Thymus (tissue), 11 donors: ENCODE measurements around the gene C16orf46. TPM values are rescaled to one million over a fixed set of nuclear protein-coding genes. Genes with fewer than 3 reads are reported as not detected.

Experiments used
- DNase-seq, 9 donors: peaks; one replicate each; pipeline ENCODE4 v3.0.0-alpha.2; 2013; ENCODE audit warnings: low spot score in 9 of 9, low read depth in 6 of 9, missing footprints in 1 of 9
- H3K27ac ChIP-seq, 2 donors: one replicate each; pipeline ENCODE4 v1.5.1; 2013; ENCODE audit warnings: control low read depth in 1 of 2, low read depth in 1 of 2, low read length in 1 of 2, mild to moderate bottlenecking in 1 of 2, moderate library complexity in 1 of 2
- H3K27me3 ChIP-seq, 2 donors: one replicate each; pipeline ENCODE4 v1.5.1; 2013; ENCODE audit warnings: low read length in 1 of 2; ENCODE audit not compliant: control insufficient read depth in 2 of 2, insufficient read depth in 1 of 2
- H3K36me3 ChIP-seq, 2 donors: one replicate each; pipeline ENCODE4 v1.5.1; 2013; ENCODE audit warnings: low read length in 1 of 2, mild to moderate bottlenecking in 1 of 2, moderate library complexity in 1 of 2; ENCODE audit not compliant: control insufficient read depth in 2 of 2, insufficient read depth in 2 of 2
- H3K4me1 ChIP-seq, 2 donors: one replicate each; pipeline ENCODE4 v1.5.1; 2013; ENCODE audit warnings: low read length in 2 of 2; ENCODE audit not compliant: control insufficient read depth in 2 of 2, insufficient read depth in 2 of 2
- H3K4me3 ChIP-seq, 2 donors: one replicate each; pipeline ENCODE4 v1.5.1; 2013; ENCODE audit warnings: low read length in 2 of 2, control low read depth in 1 of 2, mild to moderate bottlenecking in 1 of 2
- H3K9me3 ChIP-seq, 2 donors: one replicate each; pipeline ENCODE4 v1.5.1; 2013; ENCODE audit warnings: low read length in 1 of 2, mild to moderate bottlenecking in 1 of 2; ENCODE audit not compliant: control insufficient read depth in 2 of 2, insufficient read depth in 1 of 2
- WGBS: extraction: QIAGEN DNeasy Blood & Tissue Kit; methylation state at CpG from one replicate; pipeline ENCODE4 v1.1.7; 2013; 5-methylcytosine and 5-hydroxymethylcytosine counted together
- polyA plus RNA-seq: library from polyadenylated mRNA; stranded (reverse); fragments of 200-250 nt; gene quantifications from one replicate; pipeline ENCODE4 v1.2.3, GENCODE V29; 2013
- total RNA-seq: library from RNA; stranded (reverse); fragments of 120-200 nt; gene quantifications from one replicate; pipeline ENCODE4 v1.2.4, GENCODE V29; 2013
- donor health status: healthy.

Gene C16orf46
- total and polyA plus RNA-seq, 2 donors, result 0.28 to 1.4 TPM

DNA sequence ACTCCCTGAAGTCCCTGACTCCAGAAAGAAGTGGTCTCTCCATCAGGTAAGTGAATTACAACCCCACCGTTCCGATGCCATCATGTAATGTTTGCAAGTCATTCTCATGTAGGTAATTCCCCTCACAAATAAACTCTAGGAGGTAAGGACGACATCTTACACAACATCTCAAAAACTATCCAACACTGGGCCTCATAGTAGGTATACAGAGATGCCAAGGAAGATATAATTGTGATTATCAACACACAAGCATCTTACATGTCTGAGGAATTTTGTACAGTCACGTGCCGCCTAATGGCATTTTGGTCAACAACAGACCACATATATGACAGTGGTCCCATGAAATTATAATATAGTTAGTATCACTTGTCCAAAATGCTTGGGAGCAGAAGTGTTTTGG lies 11.8 kb upstream of the C16orf46 start:
- Histone ChIP-seq H3K27ac (no peak overlapping the region), H3K4me3 (no peak overlapping the region), H3K4me1 (no peaks in the 10 kb centered on the region), H3K27me3 (no peaks in the 10 kb centered on the region), H3K36me3 (no peaks in the 10 kb centered on the region), H3K9me3 (no peaks in the 10 kb centered on the region)
- no peak for DNase-seq
- 98% methylated on average over 5 of the region's 5 CpGs for WGBS

DNA sequence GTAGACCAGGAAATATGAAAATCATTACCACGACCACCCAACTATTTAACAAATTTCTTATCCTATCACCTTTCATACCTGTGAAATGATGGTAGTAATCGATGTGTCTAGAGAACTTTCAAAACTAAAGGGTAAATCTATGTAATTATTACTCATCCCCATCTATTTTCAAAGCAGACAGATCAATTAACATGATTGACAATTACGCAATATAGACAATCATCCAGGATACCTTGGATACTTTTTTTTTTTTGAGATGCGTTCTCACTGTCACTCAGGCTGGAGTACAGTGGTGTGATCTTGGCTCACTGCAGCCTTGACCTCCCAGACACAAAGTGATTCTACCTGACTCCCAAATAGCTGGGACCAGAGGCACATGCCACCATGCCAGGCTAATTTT lies 4.0 kb upstream of the C16orf46 start:
- H3K9me3 ChIP-seq, result no peaks in the 10 kb centered on the region
- WGBS, result 96% methylated on average over 4 of the region's 4 CpGs
- peaks cover 3 to 11% of the 10 kb centered on the region in 2 donors for H3K4me1 ChIP-seq
- H3K4me3 ChIP-seq, result no peak overlapping the region
- H3K27me3 ChIP-seq, result no peaks in the 10 kb centered on the region
- DNase-seq, result no peak
- H3K36me3 ChIP-seq, result no peaks in the 10 kb centered on the region
- H3K27ac ChIP-seq, result no peak overlapping the region

DNA sequence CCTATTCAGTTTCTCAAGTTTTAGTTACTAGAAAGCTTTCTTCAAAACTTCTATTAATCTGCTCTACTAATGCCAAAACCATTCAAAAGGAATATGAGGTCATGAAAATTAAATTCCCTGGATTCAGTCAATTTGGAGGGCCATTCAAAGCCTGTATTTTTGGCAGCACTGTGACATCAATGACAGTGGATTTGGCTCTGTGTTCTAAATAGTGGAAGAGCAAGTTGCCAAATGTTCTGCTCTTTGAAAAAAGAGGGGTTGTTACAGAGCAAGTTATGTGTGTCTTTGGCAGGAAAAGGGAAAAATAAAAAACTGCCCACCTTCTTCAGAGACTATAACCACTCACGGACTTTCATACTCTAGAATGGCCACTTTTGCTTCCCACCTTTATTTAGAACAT lies 3.2 kb upstream of the C16orf46 start:
- DNase-seq, result no peak
- peaks cover 3 to 14% of the 10 kb centered on the region in 2 donors for H3K4me1 ChIP-seq
- no peak overlapping the region for H3K27ac ChIP-seq
- no peaks in the 10 kb centered on the region for H3K9me3 ChIP-seq
- no peaks in the 10 kb centered on the region for H3K36me3 ChIP-seq
- 95% methylated on average over 1 of the region's 1 CpG for WGBS
- H3K27me3 ChIP-seq, result no peaks in the 10 kb centered on the region
- no peak overlapping the region for H3K4me3 ChIP-seq

- peaks cover 3 to 14% of the 10 kb centered on the region in 2 donors for H3K4me1 ChIP-seq
- under 1% methylated on average over 27 of the region's 27 CpGs for WGBS
- DNase-seq, result peak in 8 of 9 donors; percentile 84 to 96 (median 90)
- peak overlapping the region; percentile 82 to 93 for H3K4me3 ChIP-seq
- H3K27ac ChIP-seq, result peak overlapping the region; percentile 96
- no peaks in the 10 kb centered on the region for H3K27me3 ChIP-seq
- no peaks in the 10 kb centered on the region for H3K36me3 ChIP-seq
- no peaks in the 10 kb centered on the region for H3K9me3 ChIP-seq
Measured at GRCh38 chr16:81076566-81077075, 417 bp downstream of the C16orf46 start.

- DNase-seq, result peak in 1 of 9 donors; percentile 9
- WGBS, result 78% methylated on average over 5 of the region's 5 CpGs
- H3K36me3 ChIP-seq, result no peaks in the 10 kb centered on the region
- H3K27ac ChIP-seq, result no peak overlapping the region
- no peak overlapping the region for H3K4me3 ChIP-seq
- peaks cover 3 to 14% of the 10 kb centered on the region in 2 donors for H3K4me1 ChIP-seq
- no peaks in the 10 kb centered on the region for H3K27me3 ChIP-seq
- H3K9me3 ChIP-seq, result no peaks in the 10 kb centered on the region
Measured at GRCh38 chr16:81073560-81074330, 3.3 kb downstream of the C16orf46 start.

DNA sequence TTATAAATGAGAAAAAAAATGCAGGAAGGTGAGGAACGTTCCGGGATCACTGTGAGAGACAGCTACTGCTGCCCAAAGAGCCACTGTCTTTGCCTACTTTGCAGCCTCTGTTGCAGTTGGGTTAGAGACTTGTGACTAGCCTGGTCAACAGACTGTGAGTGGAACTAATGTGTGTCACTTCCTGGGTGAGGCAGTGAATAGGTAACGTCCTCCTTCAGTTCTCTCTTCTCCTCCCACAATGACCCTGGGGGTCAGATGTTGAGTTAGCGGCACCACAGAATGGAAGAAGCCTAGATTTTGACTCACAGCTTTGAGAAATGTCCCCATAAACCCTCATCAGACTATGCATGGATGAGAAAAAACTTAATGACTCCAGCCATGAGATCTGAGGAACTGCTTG lies 5.2 kb downstream of the C16orf46 start:
- no peak for DNase-seq
- no peak overlapping the region for H3K27ac ChIP-seq
- 97% methylated on average over 4 of the region's 4 CpGs for WGBS
- no peak overlapping the region for H3K4me3 ChIP-seq
- H3K27me3 ChIP-seq, result no peaks in the 10 kb centered on the region
- H3K36me3 ChIP-seq, result no peaks in the 10 kb centered on the region
- H3K9me3 ChIP-seq, result no peaks in the 10 kb centered on the region
- H3K4me1 ChIP-seq, result peaks cover 0 to 7% of the 10 kb centered on the region in 2 donors

DNA sequence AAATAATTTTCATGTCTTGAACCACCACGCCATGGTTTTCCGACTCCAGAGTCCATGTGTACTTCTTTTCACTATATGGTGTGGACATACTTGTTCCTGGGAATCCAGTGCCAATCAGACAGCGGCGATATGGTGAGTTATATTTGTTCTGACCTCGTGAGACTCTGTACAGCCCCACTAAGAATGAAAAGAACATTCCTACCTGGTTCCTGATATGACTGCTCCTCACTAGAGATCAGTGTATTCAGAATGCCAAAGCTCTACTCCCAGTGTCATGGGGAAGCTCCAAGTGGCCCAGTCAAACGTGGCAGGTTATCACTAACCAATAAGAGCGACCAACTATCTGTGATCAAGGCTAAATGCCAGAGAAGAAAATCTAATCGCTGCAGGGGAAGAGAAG lies 6.1 kb downstream of the C16orf46 start:
- DNase-seq, result no peak
- H3K27me3 ChIP-seq, result no peaks in the 10 kb centered on the region
- H3K4me3 ChIP-seq, result no peak overlapping the region
- H3K36me3 ChIP-seq, result no peaks in the 10 kb centered on the region
- no peak overlapping the region for H3K27ac ChIP-seq
- 84% methylated on average over 8 of the region's 8 CpGs for WGBS
- H3K9me3 ChIP-seq, result no peaks in the 10 kb centered on the region
- H3K4me1 ChIP-seq, result peaks cover 0 to 3% of the 10 kb centered on the region in 2 donors

GRCh38 chr16:81069063-81069462 lies 8.0 kb downstream of the C16orf46 start:
- H3K36me3 ChIP-seq, result no peaks in the 10 kb centered on the region
- H3K9me3 ChIP-seq, result no peaks in the 10 kb centered on the region
- 95% methylated on average over 4 of the region's 4 CpGs for WGBS
- no peaks in the 10 kb centered on the region for H3K27me3 ChIP-seq
- no peak overlapping the region for H3K27ac ChIP-seq
- no peak overlapping the region for H3K4me3 ChIP-seq
- H3K4me1 ChIP-seq, result no peaks in the 10 kb centered on the region
- no peak for DNase-seq

- no peaks in the 10 kb centered on the region for H3K27me3 ChIP-seq
- H3K27ac ChIP-seq, result no peak overlapping the region
- no peak overlapping the region for H3K4me3 ChIP-seq
- no peaks in the 10 kb centered on the region for H3K9me3 ChIP-seq
- H3K36me3 ChIP-seq, result no peaks in the 10 kb centered on the region
- WGBS, result 96% methylated on average over 1 of the region's 1 CpG
- no peaks in the 10 kb centered on the region for H3K4me1 ChIP-seq
- no peak for DNase-seq
Measured at GRCh38 chr16:81067166-81067565, 9.9 kb downstream of the C16orf46 start.
